ENCODE results near the gene SLC18A3.

The SLC18A3 gene

DNA sequence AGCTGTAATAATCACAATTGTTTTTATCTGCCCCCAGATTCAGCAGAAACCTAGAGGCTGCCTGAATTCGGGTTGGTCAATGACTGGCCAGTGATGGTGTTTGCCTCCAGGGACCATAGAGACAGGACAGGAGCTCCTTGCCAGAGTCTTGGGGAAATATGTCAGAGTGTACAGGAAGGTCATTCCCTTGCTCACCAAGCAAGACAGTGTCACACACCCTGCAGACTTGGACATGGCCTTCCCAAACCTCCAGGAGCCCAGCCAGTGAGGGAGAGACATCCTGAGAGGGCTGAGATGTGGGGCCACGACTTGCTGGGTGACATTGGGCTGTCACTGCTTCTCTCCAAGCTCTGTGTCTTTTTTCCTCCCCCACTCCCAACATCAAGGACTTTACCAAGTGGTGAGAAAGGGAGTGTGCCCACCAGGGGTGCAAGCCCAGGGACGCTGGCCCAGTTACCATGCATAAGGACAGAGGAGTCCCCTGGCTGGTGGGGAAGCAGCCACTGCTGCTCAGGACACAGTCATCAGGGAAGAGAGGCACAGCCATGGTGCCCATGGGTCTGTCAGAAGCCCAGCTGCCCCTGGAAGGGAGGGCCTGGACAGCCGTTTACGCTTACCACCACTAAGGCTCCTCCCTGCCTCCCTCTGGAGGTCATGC, 44.1 kb downstream of the SLC18A3 start:
- no peaks in the 10 kb centered on the region for H3K79me2 ChIP-seq (ENCODE audit: control insufficient read depth, low read length)
- TF ChIP-seq, protein P1, sequence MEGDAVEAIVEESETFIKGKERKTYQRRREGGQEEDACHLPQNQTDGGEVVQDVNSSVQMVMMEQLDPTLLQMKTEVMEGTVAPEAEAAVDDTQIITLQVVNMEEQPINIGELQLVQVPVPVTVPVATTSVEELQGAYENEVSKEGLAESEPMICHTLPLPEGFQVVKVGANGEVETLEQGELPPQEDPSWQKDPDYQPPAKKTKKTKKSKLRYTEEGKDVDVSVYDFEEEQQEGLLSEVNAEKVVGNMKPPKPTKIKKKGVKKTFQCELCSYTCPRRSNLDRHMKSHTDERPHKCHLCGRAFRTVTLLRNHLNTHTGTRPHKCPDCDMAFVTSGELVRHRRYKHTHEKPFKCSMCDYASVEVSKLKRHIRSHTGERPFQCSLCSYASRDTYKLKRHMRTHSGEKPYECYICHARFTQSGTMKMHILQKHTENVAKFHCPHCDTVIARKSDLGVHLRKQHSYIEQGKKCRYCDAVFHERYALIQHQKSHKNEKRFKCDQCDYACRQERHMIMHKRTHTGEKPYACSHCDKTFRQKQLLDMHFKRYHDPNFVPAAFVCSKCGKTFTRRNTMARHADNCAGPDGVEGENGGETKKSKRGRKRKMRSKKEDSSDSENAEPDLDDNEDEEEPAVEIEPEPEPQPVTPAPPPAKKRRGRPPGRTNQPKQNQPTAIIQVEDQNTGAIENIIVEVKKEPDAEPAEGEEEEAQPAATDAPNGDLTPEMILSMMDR (IDR thresholded peaks at IDR 0.05; ENCODE audit: low read depth, low read length, poor library complexity, severe bottlenecking): no peak
- no peak for TF ChIP-seq EZH2phosphoT487 (IDR thresholded peaks at IDR 0.05; ENCODE audit: borderline replicate concordance, low read length)
- no peaks in the 10 kb centered on the region for H3K36me3 ChIP-seq (ENCODE audit: control insufficient read depth, low read length)
- H3K27me3 ChIP-seq (ENCODE audit: control insufficient read depth, low read length): no peaks in the 10 kb centered on the region
- H3K4me1 ChIP-seq (ENCODE audit: control insufficient read depth, low read length): peaks cover 44% of the 10 kb centered on the region
- H3K9me2 ChIP-seq (replicated peaks; ENCODE audit: control insufficient read depth, low read length): no peaks in the 10 kb centered on the region
- peaks cover under 1% of the 10 kb centered on the region; the same call in 1 of the 2 replicates for H3F3A ChIP-seq (ENCODE audit: control insufficient read depth, insufficient read depth)
- H3K4me2 ChIP-seq (ENCODE audit: low read length): no peak overlapping the region
- H4K20me1 ChIP-seq (ENCODE audit: control insufficient read depth, insufficient read depth, low read depth, low read length): no peaks in the 10 kb centered on the region
- H3K4me3 ChIP-seq (ENCODE audit: low read length): no peak overlapping the region
- no peaks in the 10 kb centered on the region; the same call in 1 of the 2 replicates for H3K9me3 ChIP-seq (ENCODE audit: control insufficient read depth, insufficient read depth, low read length)
- H3K27ac ChIP-seq (ENCODE audit: low read depth, low read length): no peak overlapping the region

DNA sequence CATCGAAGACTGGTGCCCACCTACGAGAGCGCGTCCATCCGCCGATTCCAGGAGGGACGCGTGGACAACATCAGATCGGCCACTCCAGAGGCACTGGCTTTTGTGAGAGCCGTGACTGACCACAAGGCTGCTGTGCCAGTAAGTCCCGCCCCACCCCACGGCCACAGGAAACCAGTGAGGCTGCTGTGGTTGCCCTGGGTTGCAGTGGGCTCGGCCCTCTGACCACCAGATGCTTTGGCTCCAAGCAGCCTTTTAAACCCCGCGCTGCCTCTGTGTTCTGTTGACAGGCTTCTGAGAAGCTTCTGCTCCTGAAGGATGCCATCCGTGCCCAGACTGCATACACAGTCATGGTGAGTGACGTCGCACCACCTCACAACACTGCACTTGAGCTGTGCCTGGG, 45.0 kb downstream of the SLC18A3 start:
- Histone ChIP-seq H3K79me2 (ENCODE audit: control insufficient read depth, low read length) (no peaks in the 10 kb centered on the region), H3K36me3 (ENCODE audit: control insufficient read depth, low read length) (no peaks in the 10 kb centered on the region), H3K27ac (ENCODE audit: low read depth, low read length) (no peak overlapping the region), H3K27me3 (ENCODE audit: control insufficient read depth, low read length) (no peaks in the 10 kb centered on the region), H3K4me3 (ENCODE audit: low read length) (no peak overlapping the region), H3K4me2 (ENCODE audit: low read length) (no peak overlapping the region), H3K4me1 (ENCODE audit: control insufficient read depth, low read length) (peaks cover 35% of the 10 kb centered on the region), H4K20me1 (ENCODE audit: control insufficient read depth, insufficient read depth, low read depth, low read length) (no peaks in the 10 kb centered on the region), H3K9me3 (ENCODE audit: control insufficient read depth, insufficient read depth, low read length) (no peaks in the 10 kb centered on the region; the same call in 1 of the 2 replicates), H3K9me2 (replicated peaks; ENCODE audit: control insufficient read depth, low read length) (no peaks in the 10 kb centered on the region), H3F3A (ENCODE audit: control insufficient read depth, insufficient read depth) (no peaks in the 10 kb centered on the region)
- TF ChIP-seq, protein P1 (IDR thresholded peaks at IDR 0.05; ENCODE audit: low read depth, low read length, poor library complexity, severe bottlenecking): no peak
- no peak for TF ChIP-seq EZH2phosphoT487 (IDR thresholded peaks at IDR 0.05; ENCODE audit: borderline replicate concordance, low read length)

DNA sequence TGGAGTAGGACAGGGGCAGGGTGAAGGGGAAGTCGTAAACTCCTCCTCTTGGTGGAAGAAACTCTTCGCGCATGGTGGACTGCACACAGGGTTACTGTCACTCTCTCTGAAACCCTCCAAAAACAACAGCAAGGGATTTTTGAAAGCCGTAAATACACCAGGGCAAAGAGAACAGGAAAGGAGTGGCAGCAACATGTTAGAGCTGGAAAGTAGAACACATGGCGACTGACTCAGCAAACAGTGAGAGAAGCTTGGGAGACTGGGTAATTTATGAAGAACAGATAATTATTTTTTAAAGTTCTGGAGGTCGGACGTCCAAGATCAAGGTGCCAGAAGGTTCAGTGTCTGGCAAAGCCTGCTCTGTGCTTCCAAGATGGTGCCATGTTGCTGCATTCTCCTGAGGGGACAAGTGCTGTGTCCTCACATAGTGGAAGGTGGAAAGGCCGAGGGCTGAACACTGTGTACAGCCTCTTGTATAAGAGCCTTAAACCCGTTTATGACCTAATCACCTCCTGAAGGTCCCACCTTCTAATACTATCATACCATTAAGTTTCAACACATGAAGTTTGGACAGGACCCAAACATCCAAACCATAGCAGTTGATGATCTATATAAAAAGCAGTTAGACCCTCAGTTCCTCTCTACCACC, 46.9 kb downstream of the SLC18A3 start:
- H3K79me2 ChIP-seq (ENCODE audit: control insufficient read depth, low read length): no peaks in the 10 kb centered on the region
- H4K20me1 ChIP-seq (ENCODE audit: control insufficient read depth, insufficient read depth, low read depth, low read length): no peaks in the 10 kb centered on the region
- H3K9me2 ChIP-seq (replicated peaks; ENCODE audit: control insufficient read depth, low read length): no peaks in the 10 kb centered on the region
- no peak overlapping the region for H3K27ac ChIP-seq (ENCODE audit: low read depth, low read length)
- H3K4me1 ChIP-seq (ENCODE audit: control insufficient read depth, low read length): peaks cover 16% of the 10 kb centered on the region
- no peak overlapping the region for H3K4me2 ChIP-seq (ENCODE audit: low read length)
- H3K27me3 ChIP-seq (ENCODE audit: control insufficient read depth, low read length): no peaks in the 10 kb centered on the region
- H3K4me3 ChIP-seq (ENCODE audit: low read length): no peak overlapping the region
- H3F3A ChIP-seq (ENCODE audit: control insufficient read depth, insufficient read depth): no peaks in the 10 kb centered on the region
- no peaks in the 10 kb centered on the region for H3K36me3 ChIP-seq (ENCODE audit: control insufficient read depth, low read length)
- H3K9me3 ChIP-seq (ENCODE audit: control insufficient read depth, insufficient read depth, low read length): no peaks in the 10 kb centered on the region; the same call in 1 of the 2 replicates
- TF ChIP-seq, protein P1 (IDR thresholded peaks at IDR 0.05; ENCODE audit: low read depth, low read length, poor library complexity, severe bottlenecking): no peak
- TF ChIP-seq EZH2phosphoT487 (IDR thresholded peaks at IDR 0.05; ENCODE audit: borderline replicate concordance, low read length): no peak

Data from DOHH2 (cell line).